Stimulated activated CD8-positive, alpha-beta memory T cell treated with anti-CD3 and anti-CD28 coated beads, Interleukin-4, amount 100 ng/mL, for 1 hour (primary cell): Measurements from ENCODE around the gene MYOM3.
"Not testable (repeated sequence)": the region's sequence is repeated elsewhere in the genome, so short reads cannot be mapped to it uniquely, and the experiment has no call there.

Experiments used
- DNase-seq, 2 donors: peaks; one replicate each; pipeline ENCODE4 v3.0.0-alpha.2; 2020; ENCODE audit warnings: low read depth in 2 of 2, low spot score in 1 of 2

Gene MYOM3

DNA sequence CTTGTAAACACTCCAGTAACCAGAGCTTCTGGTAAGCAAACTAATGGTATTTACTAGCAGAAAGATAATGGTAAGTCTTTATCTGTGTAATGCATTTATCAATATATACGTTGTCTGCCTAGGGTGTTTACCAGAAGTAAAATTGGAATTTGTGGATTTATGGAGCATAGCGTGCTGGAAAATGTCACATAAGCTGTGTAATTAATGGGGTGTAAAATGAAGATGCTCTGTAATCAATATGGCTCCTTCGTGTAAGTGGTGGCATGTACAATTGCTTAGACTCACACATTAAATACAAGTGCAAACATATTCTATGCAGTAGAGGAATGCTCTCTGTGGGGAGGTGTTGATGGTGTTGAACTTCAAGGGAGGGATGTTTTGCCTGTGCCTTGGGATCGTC lies 69.6 kb downstream of the MYOM3 start:
- DNase-seq, result no peak

DNA sequence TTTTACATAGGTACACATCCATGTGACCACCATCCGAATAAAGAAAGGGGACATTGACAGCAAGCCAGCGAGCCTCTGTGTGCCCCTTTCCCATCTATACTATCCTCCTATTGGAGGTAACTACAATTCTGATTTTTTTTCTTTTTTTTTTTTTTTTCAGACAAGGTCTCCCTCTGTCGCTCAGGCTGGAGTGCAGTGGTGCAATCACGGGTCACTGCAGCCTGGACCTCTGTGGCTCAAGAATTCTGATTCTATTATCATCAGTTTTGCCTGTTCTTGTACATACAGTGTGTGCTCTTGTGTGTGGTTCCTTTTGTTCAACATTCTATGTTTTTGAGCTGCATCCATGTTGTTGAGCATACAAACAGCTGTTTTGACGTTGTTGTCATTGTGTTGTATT lies 75.8 kb downstream of the MYOM3 start:
- no peak for DNase-seq

DNA sequence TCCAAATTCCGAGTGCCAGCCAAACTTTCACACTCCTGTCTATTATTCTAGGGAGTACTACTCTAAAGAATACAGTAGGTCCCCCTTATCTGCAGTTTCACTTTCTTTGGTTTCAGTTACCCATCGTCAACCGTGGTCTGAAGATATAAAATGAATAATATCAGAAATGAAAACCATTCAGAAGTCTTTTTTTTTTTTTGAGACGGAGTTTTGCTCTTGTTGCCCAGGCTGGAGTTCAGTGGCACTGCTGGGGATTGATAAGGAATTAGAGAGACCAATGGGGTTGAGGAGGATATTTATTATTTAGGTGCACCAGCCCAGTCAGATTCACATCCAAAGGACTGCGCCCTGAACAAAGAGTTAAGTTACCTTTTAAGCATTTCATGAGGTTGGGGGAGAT lies 79.0 kb downstream of the MYOM3 start:
- DNase-seq, result no peak

DNA sequence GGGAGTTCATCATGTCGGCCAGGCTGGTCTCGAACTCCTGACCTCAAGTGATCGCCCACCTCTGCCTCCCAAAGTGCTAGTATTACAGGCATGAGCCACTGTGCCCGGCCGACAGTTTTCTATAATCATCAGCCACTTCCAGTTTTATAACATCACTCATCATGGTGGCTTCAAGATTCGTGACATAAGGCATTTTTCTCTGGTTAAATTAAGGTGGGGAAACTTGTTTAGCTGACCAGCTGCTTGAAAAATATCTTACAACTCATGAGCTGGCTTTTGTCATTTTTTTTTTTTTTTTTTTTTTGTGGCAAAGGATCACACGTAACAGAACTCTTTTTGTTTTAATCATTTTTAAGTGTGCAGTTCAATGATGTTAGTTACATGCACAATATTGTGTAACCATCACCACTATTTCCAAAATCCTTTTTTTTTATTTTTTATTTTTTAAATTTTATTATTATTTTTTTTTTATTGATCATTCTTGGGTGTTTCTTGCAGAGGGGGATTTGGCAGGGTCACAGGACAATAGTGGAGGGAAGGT lies 80.9 kb downstream of the MYOM3 start:
- not testable (repeated sequence) for DNase-seq

DNA sequence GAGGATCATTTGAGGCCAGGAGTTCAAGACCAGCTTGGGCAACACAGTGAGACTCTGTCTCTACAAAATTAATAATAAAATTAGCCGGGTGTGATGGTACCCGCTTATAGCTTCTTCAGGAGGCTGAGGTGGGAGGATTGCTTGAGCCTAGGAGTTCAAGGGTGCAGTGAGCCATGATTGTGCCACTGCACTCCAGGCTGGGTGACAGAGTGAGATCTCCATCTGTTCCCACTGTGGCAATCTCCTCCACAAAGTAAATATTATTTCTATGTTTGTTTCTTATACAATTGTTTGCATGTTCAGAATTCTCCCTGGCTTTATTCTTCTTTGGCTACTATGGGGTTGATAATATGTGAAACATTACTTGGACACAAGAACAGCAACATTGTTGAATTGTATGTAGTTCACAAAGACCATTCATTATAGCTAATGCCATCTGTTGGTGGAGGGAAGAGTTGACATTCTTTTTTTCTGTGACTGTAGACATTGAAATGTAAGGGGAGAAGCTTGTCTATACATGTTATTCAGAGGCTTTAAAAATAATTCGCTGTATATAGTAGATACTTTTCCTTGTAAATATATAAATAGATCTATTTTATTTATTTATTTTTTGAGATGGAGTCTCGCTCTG lies 84.0 kb downstream of the MYOM3 start:
- DNase-seq, result no peak

DNA sequence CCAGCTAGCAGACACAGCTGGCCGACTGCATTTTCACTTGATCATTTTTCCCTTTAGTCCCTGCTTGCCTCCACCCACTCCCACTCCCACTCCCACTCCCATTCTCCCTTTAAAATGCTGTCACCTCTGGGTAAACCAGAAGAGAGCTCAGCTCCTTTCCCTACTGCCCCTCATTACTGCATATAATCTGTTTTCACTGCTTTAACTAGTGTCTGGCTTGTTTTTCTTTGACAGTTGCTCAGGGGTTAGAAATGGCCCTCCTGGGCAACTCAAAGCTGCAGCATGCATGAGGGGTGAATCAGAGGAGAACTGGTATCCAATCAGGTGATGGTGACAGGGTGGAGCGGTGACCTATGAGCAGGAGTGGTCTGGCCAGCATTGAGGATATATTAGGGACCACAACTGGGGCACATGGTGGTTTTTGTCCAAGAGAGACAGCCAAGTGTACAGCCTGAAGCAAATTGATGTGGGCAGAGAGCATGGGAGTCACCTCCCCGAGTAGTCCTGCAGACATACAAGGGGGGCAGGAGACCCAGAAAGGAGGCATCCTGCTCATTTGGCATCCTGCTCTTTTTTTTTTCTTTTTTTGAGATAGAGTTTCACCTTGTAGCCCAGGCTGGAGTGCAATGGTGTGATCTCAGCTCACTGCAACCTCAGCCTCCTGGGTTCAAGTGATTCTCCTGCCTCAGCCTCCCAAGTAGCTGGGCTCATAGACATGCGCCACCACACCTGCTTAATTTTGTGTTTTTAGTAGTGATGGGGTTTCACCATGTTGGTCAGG lies 89.2 kb downstream of the MYOM3 start:
- DNase-seq, result no peak

DNA sequence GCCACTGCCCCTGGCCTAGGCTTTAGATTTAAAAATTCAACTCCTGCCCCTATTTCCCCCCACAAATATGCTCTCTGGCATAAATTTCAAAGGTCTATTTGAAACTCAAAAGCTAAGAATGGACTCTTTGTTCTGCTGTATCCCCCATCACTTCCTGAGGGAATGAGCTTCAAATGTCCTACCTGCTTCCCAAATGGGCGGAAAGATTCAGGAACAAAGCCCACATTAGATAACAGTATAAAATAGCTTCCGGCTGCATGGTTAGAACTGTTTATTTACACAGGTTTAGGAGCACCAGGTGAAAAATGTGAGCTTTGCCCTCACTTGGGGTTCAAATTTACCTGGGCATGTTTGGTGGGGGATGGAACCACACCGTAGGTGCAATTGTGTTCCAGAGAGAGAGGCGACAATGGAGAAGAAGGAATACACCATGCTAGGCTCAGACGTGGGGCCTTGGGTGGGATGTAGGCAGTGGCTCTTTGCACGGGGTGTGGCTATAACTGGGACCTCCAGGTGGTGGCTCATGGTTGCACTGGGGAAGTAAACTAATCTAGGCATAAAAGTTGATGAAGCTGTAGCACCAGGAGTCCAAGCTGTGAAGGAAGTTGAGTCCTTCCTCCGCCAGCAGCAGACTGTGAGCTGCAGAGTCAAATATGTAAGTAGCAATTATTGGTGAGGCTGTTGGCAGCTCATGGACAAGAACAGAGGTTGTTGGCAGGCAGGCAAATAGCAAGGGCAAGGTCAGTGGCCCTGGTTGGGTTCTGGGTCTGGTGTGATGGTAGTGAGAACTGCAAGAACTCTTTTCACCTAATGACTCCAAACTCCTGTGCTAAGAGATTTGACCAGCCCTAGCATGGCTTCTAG lies 90.3 kb downstream of the MYOM3 start:
- DNase-seq, result no peak

DNA sequence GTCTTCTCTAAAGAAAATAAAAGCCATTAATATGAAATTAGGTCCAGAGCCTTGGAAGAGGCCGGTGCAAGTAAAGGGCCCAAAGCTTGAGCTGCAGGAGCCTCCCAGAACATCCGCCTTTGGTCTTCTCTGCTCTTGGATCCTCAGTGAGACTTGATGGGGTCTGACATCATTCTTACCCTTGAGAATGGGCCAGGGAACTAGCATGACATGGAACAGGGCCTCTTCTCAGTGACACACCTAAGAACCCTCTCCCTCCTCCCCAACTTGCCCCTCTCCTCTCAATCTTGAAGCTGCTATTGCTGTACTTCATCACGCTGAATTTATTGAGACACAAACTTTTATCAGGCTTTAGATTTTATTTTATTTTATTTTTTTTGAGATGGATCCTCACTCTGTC lies 91.5 kb downstream of the MYOM3 start:
- no peak for DNase-seq

DNA sequence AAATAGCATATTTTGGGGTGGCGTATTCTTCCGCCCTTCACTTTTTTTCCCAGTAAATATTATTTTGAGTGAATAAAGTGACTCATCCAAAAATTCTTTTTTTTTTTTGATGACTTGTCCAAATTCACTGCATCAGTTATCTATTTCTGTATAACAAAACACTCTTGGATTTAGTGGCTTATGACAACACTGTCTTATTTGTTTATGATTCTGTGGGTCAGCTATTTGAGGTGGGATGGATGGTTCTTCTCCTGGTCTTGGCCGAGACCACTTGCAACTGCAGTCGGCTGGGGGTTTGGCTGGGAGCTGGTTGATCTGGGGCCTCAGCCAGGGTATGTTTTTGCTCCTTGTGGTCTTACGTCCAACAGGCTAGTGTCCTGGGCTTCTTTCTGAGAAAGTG lies 91.9 kb downstream of the MYOM3 start:
- no peak for DNase-seq

DNA sequence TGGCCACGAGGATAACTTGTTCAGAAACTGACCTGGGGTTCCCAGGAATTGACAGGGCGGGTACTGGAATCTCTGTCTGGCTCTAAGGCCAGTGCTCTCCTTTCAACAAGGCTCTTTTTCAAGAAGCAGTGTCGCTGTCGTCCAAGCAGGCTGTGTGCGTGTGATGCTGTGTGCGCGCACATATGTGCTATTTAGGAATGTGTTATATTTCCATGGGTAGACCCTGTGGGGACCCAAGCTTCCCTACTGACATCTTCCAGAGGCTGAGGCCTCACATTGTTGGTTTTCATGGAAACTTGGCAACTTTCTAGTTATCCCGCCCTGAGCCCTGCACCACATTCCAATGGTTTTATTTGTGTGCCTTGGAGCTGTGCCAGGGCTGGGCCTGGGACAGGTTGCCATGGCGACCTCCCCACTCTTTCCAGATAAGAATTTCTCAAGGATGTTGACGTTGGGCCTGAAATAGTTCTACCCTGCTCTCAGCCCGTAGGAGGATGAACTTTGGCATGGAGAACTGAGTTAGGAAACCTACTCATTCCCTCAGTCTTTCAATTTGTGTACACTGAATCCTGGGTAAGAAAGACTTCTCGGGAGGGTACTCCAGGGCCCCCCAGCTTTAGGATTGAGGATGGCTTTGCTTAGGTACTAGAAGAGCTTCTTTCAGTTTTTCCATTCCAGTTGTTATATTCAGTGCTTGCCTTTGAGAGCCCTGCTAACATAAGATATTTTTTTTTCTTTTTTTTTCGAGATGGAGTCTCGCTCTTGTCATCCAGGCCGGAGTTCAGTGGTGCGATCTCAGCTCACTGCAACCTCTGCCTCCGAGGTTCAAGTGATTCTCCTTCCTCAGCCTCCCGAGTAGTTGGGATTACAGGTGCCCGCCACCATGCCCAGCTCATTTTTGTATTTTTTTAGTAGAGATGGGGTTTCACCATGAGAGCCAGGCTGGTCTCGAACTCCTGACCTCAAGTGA lies 93.0 kb downstream of the MYOM3 start:
- no peak for DNase-seq

DNA sequence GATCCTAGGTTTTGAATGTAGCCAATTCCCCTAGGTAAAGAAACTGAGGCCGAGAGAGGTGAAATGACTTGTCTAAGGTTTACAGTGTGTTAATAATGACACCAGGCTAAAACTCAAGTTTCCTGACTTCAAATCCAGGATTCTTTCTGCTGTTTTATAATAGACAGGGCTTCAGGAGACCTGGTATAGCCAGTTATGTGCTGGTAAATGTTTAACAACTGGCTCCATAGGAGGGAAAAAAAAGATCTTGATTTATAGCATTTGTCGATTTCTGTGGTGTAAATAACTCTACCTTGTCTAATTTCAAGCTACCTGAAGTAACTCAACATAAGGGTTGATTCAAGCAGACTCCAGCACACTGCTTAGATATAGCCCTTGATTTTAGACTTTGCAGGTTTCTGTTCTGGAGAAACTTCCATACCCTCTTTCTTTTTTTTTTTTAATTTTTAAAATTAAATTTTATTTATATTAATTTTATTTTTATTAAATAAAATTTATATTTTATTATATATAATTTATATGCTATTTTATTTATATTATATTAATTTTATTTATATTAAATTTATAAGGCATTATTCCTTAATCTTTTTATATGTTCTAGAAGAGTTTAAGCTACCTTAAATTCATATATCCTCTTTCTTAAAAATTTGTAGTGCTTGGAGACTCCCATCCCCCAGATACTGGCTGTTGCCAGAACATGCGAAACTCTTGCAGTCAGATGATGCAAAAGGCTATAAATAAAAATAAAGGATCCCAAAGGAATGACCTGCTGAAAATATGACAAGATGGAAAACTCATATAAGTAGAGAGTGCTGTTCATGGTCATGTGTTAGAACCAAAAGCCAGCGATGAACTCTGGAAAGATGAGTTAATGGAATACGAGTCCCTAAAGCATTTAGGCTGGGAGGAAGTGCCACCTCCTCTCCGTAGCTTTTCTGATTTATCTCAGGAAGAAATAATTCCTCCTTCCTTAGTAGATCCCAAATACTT lies 96.4 kb downstream of the MYOM3 start:
- no peak for DNase-seq

DNA sequence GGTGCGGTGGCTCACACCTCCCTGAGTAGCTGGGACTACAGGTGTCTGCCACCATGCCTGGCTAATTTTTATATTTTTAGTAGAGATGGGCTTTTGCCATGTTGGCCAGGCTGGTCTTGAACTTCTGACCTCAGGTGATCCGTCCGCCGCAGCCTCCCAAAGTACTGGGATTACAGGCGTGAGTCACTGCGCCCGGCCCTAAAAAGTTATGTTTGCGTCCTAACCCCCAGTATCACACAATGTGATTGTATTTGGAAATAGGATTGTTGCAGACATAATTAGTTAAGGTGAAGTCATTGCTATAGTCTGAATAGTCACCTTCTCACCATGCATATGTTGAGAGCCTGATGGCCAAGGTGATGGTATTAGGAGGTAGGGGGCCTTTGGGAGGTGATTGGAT lies 99.1 kb downstream of the MYOM3 start:
- not testable (repeated sequence) for DNase-seq

DNA sequence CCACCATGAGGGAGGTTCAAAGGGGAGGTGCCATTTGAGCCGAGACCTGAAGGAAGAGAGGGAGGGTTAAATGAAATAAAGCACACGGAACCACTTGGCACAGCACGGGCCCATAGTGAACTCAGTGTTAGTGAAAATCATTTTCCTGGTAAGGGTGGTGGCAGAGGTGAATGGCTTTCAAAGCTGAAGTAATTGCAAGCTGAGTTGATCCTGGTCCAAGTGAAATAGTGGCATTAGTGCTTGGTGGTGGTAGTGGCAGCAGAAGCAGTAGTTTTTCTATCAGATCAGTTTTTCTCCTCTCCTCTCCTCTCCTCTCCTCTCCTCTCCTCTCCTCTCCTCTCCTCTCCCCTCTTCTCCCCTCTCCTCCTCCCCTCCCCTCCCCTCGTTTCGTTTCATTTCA lies 101.3 kb downstream of the MYOM3 start:
- no peak for DNase-seq

DNA sequence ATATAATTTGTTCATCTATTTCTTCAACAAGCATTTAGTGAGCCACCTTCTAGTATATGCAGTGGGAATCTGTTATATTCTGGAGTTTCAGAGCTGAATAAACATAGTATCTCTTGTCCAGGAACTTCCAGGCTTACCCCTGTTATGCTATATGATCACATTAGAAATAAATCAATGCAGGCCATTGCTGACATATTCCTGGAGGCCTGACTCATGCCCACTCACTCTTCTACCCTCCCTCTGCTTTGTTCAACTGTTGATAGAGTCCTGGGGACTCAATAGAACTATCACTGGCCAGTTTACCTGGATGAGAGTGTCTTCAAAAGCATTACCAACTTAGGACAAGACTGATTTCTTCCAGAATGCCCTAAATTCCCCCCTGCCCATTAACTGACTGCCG lies 102.5 kb downstream of the MYOM3 start:
- no peak for DNase-seq

DNA sequence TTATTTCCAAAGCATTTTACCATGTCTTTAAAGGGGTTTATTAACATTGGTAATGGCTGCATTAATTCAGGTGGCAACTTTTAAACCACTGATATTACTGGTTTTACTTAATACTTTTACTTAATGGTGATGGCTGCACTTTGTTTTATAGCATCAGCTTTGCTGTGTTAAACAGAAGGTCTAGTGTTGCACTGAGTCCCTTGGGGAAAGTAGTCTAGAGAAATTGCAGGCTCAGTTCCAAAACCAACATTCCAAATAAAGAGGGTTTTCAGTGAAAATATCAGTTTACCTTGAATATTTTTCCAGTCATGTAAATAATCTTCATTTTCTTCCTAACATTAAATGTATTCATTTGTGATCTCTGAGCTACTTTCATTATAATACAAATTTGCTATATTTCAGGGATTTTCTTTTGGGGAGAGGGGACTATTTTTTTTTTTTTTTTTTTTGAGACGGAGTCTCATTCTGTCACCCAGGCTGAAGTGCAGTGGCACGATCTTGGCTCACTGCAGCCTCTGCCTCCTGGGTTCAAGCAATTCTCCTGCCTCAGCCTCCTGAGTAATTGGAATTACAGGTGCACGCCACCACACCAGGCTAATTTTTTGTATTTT lies 103.3 kb downstream of the MYOM3 start:
- not testable (repeated sequence) for DNase-seq

DNA sequence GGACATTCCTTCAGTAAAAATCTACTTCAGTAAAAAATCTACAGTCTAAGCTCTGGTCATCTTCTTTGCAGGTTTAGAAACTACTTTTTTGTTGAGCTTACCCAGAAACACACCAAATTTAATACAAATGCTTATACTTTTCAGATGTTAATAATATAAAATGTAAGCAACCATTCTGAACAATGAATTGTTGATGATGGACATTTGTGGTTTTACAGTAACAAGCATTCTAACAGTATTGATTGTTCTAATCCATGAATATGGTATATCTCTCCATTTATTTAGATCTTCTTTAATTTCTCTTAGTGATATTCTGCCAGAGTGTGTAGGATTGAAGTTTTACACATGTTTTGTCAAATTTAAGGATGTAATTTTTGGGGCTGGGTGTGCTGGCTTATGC lies 104.9 kb downstream of the MYOM3 start:
- DNase-seq, result no peak
